ENCODE measurements around the gene NTN3.
A peak's percentile ranks its signal among the peaks of the same experiment; 100 is the strongest.

The NTN3 gene

GRCh38 chr16:2427526-2427925 is 43.6 kb upstream of the NTN3 start:
- TF ChIP-seq ZFX (IDR thresholded peaks at IDR 0.05) (no peak), CTCF (conservative IDR thresholded peaks at IDR 0.05) (no peak)
- H3K27ac ChIP-seq: peak overlapping the region; percentile 94; the same call in 1 of the 2 replicates

DNA sequence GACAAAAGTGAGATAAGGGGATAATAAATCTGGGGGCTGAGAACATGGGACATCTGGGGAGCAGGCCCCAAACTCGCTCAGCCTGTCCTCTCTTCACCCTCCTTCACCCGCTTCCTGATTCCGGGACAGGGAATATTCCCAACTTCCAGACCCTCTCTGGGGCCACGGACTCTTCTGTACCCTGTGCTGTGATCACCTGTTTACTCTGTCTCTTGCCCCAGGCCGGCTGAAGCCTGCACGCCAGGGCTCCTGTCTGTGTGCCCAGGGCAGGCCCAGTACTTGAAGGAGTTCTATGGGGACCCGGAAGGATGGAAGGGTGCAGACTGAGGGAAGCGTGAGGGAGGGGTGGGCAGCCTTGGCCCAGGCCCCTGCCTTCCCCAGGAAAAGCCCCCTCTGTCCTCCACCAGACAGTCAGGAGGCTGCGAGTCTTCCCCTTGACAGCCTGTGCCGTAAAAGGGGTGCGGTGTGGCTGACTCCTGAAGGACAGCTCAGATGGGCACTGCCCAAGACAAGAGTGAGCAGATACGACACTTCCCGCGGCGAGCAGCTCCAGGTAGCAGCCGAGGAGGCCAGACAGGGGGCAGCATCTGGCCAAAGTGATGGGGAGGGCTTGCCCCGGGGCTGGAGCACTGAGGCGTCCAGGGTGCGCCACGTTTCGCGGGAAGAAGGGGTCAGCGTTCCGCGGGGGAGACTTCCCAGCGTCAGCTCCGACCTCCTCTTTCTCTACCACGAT is 42.9 kb upstream of the NTN3 start:
- peak overlapping the region; percentile 94 for H3K27ac ChIP-seq
- no peak for TF ChIP-seq ZFX (IDR thresholded peaks at IDR 0.05)
- TF ChIP-seq CTCF (conservative IDR thresholded peaks at IDR 0.05): peak; percentile 33

- peak; percentile 21; the same call in 1 of the 2 replicates for TF ChIP-seq CTCF (conservative IDR thresholded peaks at IDR 0.05)
- TF ChIP-seq ZFX (IDR thresholded peaks at IDR 0.05): no peak
- peak overlapping the region; percentile 94 for H3K27ac ChIP-seq
These were observed 42.4 kb upstream of the NTN3 start for GRCh38 chr16:2428784-2429033.

- TF ChIP-seq CTCF (conservative IDR thresholded peaks at IDR 0.05) (peak; percentile 11; the same call in 1 of the 2 replicates), ZFX (IDR thresholded peaks at IDR 0.05) (no peak)
- peak within 1 kb of the TSS; percentile 94 for H3K27ac ChIP-seq
These were observed 41.9 kb upstream of the NTN3 start, which contains the start of gene CCNF for GRCh38 chr16:2429034-2429770. CCNF (plus strand) TSS chr16:2429447; CDS start chr16:2429482, 35 bp downstream.

DNA sequence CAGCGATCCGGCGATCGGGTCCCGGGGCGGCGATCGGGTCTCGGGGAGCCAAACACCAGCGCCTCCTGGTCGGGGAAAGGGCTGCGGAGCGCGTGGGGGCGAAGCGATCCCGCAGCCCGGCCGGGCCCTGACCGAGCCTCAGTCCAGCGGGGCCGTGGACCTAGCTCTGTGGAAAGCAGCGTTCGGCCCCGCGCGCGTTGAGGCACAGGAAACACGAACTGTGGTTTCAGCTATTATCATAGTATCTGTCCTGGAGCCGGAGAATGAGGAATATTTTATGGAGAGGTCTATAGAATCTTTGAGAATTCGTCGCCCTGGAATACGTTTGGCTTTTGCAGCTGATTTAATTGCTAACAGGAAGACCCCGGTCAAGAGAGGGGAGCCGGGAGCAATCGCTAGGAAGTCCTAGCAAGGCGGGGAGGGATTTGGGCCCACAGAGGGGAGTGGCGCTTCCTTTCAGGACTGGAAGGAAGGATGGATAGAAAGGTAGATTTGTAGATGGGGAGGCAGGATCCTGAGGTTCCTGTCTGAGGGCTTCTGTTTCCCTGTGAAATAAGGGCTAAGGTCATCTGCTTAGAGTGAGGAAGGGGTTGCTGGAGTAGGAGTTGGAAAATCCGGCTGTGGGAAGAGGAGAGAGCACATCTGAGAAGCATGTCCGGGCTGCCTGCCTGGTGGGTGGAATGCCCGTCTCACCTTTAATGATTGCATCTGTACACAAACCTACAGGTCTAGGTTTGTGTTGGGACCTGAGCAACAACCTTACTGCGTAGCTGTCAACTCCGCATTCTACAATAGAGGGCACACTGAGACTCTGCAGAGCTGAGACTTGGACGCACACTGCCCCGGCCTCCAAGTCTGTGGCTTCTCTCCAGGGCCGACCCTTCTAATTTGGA is 41.1 kb upstream of the NTN3 start:
- peak overlapping the region; percentile 94 for H3K27ac ChIP-seq
- TF ChIP-seq CTCF (conservative IDR thresholded peaks at IDR 0.05) (peak; percentile 38), ZFX (IDR thresholded peaks at IDR 0.05) (no peak)

DNA sequence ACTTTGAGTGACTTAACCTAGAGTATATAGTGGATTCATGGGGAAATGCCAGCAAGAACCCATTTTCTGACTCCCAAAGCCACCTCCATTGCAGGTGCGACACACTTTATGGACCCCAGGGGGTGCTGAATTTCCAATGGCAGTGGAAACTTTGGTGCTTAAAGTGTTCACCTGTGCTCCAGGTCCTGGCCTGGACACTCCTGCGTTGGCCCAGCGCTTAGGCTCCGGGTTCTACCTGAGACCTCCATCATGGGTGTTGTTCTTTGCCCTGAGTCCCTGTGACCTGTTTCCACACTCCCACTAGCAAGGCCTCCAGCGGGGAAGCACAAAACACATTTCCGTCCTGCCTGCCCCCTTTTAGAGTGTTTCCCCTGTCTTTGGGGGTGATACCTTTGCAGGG is 38.8 kb upstream of the NTN3 start:
- no peak overlapping the region for H3K27ac ChIP-seq

More for the DNA sequence above, 38.8 kb upstream of the NTN3 start:
- no peak for TF ChIP-seq ZFX (IDR thresholded peaks at IDR 0.05)
- no peak; the same call in 1 of the 2 replicates for TF ChIP-seq CTCF (conservative IDR thresholded peaks at IDR 0.05)

Measured in C4-2B (cell line).